ENCODE data around the gene RAB4A.

RAB4A gene

GRCh38 chr1:229225331-229225782 lies 45.6 kb upstream of the RAB4A start:
- Histone ChIP-seq H2AFZ (no peak overlapping the region), H3K9me3 (ENCODE audit: control insufficient read depth, low read length) (no peaks in the 10 kb centered on the region), H3K27me3 (ENCODE audit: control insufficient read depth, insufficient read depth, low read length) (no peaks in the 10 kb centered on the region), H3K4me3 (ENCODE audit: low read depth, low read length) (no peak overlapping the region), H3K27ac (no peak overlapping the region), H3K9ac (no peak overlapping the region), H3K79me2 (no peaks in the 10 kb centered on the region), H3K4me1 (peaks cover 7% of the 10 kb centered on the region), H3K36me3 (ENCODE audit: control insufficient read depth, insufficient read depth, low read length) (no peaks in the 10 kb centered on the region), H3K4me2 (ENCODE audit: low read length) (no peak overlapping the region)
- no peak for TF ChIP-seq CTCF (IDR thresholded peaks at IDR 0.05)

- Histone ChIP-seq H2AFZ (no peak overlapping the region), H3K4me2 (ENCODE audit: low read length) (no peak overlapping the region), H3K4me3 (ENCODE audit: low read depth, low read length) (no peak overlapping the region), H3K9me3 (ENCODE audit: control insufficient read depth, low read length) (no peaks in the 10 kb centered on the region), H3K79me2 (no peaks in the 10 kb centered on the region), H3K9ac (no peak overlapping the region), H3K27me3 (ENCODE audit: control insufficient read depth, insufficient read depth, low read length) (no peaks in the 10 kb centered on the region), H3K4me1 (peaks cover 7% of the 10 kb centered on the region), H3K36me3 (ENCODE audit: control insufficient read depth, insufficient read depth, low read length) (no peaks in the 10 kb centered on the region), H3K27ac (no peak overlapping the region)
- no peak for TF ChIP-seq CTCF (IDR thresholded peaks at IDR 0.05)
Observed at GRCh38 chr1:229226796-229227195, 44.1 kb upstream of the RAB4A start.

GRCh38 chr1:229227298-229227919 lies 43.5 kb upstream of the RAB4A start:
- Histone ChIP-seq H3K9me3 (ENCODE audit: control insufficient read depth, low read length) (no peaks in the 10 kb centered on the region), H3K27ac (no peak overlapping the region), H3K27me3 (ENCODE audit: control insufficient read depth, insufficient read depth, low read length) (no peaks in the 10 kb centered on the region), H3K79me2 (no peaks in the 10 kb centered on the region), H3K4me1 (peaks cover 7% of the 10 kb centered on the region), H2AFZ (peak overlapping the region; percentile 41), H3K36me3 (ENCODE audit: control insufficient read depth, insufficient read depth, low read length) (no peaks in the 10 kb centered on the region), H3K9ac (no peak overlapping the region), H3K4me2 (ENCODE audit: low read length) (no peak overlapping the region), H3K4me3 (ENCODE audit: low read depth, low read length) (no peak overlapping the region)
- TF ChIP-seq CTCF (IDR thresholded peaks at IDR 0.05), result peak; percentile 70

- Histone ChIP-seq H3K9ac (no peak overlapping the region), H3K79me2 (no peaks in the 10 kb centered on the region), H3K4me2 (ENCODE audit: low read length) (no peak overlapping the region), H3K4me1 (peaks cover 7% of the 10 kb centered on the region), H3K4me3 (ENCODE audit: low read depth, low read length) (peak overlapping the region; percentile 18), H3K27me3 (ENCODE audit: control insufficient read depth, insufficient read depth, low read length) (no peaks in the 10 kb centered on the region), H3K9me3 (ENCODE audit: control insufficient read depth, low read length) (no peaks in the 10 kb centered on the region), H3K36me3 (ENCODE audit: control insufficient read depth, insufficient read depth, low read length) (no peaks in the 10 kb centered on the region), H3K27ac (no peak overlapping the region), H2AFZ (no peak overlapping the region)
- TF ChIP-seq CTCF (IDR thresholded peaks at IDR 0.05), result no peak
Observed at GRCh38 chr1:229228522-229228921, 42.4 kb upstream of the RAB4A start.

GRCh38 chr1:229229137-229229720 lies 41.7 kb upstream of the RAB4A start:
- H3K36me3 ChIP-seq (ENCODE audit: control insufficient read depth, insufficient read depth, low read length), result no peaks in the 10 kb centered on the region

More at GRCh38 chr1:229229137-229229720, 41.7 kb upstream of the RAB4A start:
- H3K27ac ChIP-seq, result peak overlapping the region; percentile 58
- peak overlapping the region; percentile 60 for H3K4me2 ChIP-seq (ENCODE audit: low read length)
- no peaks in the 10 kb centered on the region for H3K27me3 ChIP-seq (ENCODE audit: control insufficient read depth, insufficient read depth, low read length)
- TF ChIP-seq CTCF (IDR thresholded peaks at IDR 0.05), result no peak
- H3K79me2 ChIP-seq, result no peaks in the 10 kb centered on the region
- no peak overlapping the region for H3K9ac ChIP-seq
- peak overlapping the region; percentile 18 for H3K4me3 ChIP-seq (ENCODE audit: low read depth, low read length)
- peak overlapping the region; percentile 80 for H2AFZ ChIP-seq
- H3K4me1 ChIP-seq, result peaks cover 7% of the 10 kb centered on the region
- no peaks in the 10 kb centered on the region for H3K9me3 ChIP-seq (ENCODE audit: control insufficient read depth, low read length)
